Measurements from ENCODE around the gene SLC17A4.
"Not testable (repeated sequence)": the region's sequence is repeated elsewhere in the genome, so short reads cannot be mapped to it uniquely, and the experiment has no call there.

The SLC17A4 gene, protein sequence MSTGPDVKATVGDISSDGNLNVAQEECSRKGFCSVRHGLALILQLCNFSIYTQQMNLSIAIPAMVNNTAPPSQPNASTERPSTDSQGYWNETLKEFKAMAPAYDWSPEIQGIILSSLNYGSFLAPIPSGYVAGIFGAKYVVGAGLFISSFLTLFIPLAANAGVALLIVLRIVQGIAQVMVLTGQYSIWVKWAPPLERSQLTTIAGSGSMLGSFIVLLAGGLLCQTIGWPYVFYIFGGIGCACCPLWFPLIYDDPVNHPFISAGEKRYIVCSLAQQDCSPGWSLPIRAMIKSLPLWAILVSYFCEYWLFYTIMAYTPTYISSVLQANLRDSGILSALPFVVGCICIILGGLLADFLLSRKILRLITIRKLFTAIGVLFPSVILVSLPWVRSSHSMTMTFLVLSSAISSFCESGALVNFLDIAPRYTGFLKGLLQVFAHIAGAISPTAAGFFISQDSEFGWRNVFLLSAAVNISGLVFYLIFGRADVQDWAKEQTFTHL

DNA sequence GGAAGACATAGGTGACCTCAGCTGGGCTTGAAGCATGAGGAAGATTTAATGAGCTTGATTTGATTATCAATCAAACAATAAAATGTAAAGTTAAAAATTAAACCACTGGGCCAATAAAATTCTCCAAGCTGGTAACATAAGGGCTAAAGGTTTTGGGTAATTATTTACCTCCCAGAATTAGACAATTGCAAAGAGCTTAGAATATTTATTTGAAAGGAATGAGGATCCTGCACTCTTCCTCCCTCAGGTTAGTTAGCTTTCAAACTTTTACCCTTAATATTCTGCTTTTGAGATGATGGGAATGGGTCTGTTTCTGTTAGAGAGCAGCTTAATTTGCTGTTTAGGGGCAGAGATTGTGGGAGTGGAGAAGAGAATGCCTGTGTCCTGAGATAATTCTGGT is at the start of gene SLC17A4:
Gene SLC17A4, plus strand, starts transcription at position 208 of the 400 bp plus-strand sequence. CDS start 7,221 bp downstream, outside the sequence.
- no peak for DNase-seq (ENCODE audit: low read depth)

DNA sequence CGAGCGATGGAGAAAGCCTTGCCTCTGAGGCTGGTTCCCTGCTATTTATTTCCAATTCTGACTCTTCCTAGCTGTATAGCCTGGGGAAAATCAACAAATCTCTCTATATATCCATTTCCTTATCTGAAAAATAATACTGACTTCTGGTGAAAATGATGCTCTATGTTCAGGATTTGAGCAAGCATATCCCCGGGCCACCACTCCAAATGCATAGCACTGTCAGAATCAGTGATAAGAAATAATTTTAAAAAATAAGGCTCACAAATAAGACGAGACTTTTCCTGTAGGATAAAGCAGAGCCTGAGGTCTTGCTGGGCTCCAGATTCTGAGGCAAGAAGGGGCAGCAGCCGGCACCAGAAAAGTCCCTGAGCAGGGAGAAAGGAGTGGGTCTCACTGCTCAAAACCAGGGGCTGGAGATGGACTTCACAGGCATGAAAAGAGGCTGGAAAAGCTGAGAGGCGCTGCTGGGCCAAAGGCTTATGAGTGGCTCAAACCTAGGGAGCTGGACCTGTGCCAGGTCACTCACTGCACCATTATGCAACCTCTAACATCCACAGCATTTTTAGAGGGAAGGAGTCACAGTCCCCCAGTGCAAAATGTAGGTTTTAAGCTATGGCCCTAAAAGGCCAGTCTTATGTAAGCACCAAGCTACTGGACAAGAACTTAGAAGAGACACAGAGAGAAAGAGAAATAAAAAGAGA is 48.1 kb upstream of the SLC17A4 start:
- DNase-seq (ENCODE audit: low read depth) = no peak

- no peak for DNase-seq (ENCODE audit: low read depth)
Measured at GRCh38 chr6:25709761-25710160, 44.8 kb upstream of the SLC17A4 start.

DNA sequence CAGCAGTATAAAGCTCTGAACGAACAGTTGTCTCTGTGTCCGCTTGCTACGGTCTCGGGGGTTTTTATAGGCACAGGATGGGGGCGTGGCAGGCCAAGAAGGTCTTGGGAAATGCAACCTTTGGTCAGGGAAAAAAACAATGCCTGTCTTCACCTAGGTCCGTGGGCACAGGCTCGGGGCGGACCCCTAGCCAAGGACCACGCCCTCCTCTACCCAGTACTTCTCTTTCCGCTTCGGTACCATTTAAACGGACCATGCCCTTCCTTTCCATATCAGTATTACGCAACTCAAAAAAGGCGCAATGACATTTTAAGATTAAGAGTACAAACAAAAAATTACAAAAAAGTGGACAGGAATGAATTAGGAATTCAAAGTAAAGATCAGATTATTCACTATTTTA is 44.3 kb upstream of the SLC17A4 start:
- DNase-seq (ENCODE audit: low read depth) = no peak

GRCh38 chr6:25713824-25714223 is 40.7 kb upstream of the SLC17A4 start:
- DNase-seq (ENCODE audit: low read depth) = no peak

DNA sequence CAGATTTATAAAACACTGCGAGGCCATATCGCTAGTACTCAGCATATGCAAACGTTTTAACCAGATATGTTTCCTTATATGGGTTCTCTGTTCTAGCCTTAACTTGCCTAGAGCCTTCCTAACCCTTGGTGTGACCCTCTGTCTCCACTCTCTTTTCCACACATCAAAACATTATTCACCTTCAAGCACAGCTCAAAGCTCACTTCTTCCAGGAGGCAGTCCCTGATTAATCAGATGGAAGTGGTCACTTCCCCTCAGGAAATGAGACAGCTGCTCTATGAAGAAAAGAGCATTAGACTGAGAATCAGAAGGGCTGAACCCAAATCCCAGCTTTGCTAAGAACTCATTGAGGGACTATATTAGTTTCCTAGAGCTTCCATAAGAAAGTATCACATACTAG is 39.8 kb upstream of the SLC17A4 start:
- DNase-seq (ENCODE audit: low read depth) = no peak

GRCh38 chr6:25715794-25716193 is 38.7 kb upstream of the SLC17A4 start:
- no peak for DNase-seq (ENCODE audit: low read depth)

GRCh38 chr6:25717866-25718740 is 36.4 kb upstream of the SLC17A4 start:
- DNase-seq (ENCODE audit: low read depth) = no peak

GRCh38 chr6:25726122-25726911 is 28.2 kb upstream of the SLC17A4 start:
- DNase-seq (ENCODE audit: low read depth) = no peak

DNA sequence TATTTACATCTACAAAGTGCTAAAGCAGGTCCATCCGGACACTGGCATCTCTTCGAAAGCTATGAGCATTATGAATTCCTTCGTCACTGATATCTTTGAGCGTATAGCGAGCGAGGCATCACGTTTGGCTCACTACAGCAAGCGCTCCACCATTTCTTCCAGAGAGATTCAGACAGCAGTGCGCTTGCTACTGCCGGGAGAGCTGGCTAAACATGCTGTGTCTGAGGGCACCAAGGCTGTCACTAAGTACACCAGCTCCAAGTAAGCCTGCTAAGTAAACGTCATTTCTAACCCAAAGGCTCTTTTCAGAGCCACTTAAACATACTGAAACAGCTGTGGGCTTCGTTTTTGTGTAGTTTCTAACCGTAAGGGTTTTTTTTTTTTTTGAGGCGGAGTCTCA is 27.5 kb upstream of the SLC17A4 start:
- no peak for DNase-seq (ENCODE audit: low read depth)

GRCh38 chr6:25730907-25731306 is 23.6 kb upstream of the SLC17A4 start:
- no peak for DNase-seq (ENCODE audit: low read depth)

DNA sequence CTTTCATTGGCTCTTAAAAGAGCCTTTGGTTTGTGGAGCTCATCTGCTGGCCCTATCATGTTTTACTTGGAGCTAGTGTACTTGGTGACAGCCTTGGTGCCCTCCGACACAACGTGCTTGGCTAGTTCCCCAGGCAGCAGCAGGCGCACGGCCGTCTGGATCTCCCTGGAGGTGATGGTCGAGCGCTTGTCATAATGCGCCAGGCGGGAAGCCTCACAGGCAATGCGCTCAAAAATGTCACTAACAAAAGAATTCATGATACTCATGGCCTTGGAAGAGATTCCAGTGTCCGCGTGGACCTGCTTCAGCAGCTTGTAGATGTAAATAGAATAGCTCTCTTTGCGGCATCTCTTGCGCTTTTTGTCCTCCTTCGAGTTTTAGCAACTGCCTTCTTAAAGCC is 22.8 kb upstream of the SLC17A4 start:
- DNase-seq (ENCODE audit: low read depth) = no peak

DNA sequence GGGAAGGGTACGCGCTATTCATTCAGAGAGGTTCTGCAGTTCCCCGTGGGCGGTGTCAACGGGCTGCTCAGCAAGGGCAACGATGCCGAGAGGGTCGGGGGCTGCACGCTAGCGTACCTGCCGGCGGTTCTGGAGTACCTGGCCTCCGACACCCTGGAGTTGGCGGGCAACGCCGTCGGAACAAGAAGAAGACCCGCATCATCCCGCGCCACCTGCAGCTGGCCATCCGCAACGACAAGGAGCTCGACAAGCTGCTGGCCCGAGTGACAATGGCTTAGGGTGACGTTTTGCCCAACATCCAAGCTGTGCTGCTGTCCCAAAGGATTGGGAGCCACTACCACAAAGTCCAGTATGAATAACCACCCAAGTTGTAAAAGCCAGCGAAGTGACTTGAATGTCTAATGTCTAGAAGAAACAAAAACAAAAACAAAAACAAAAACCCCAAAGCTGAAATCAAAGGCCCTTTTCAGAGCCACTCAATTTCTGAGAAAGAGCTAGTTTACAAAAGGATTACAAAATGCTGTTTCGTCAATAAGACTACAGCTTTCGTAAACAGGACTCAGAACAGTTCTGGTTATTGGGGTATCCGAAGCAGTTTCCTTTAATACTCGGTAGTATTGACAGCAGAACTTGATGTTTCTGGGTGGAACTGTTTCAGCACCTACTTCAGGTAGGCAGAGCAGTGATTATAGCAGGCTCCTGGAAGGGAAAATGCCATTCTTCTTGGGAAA is 21.9 kb upstream of the SLC17A4 start:
- no peak for DNase-seq (ENCODE audit: low read depth)

GRCh38 chr6:25735261-25735660 is 19.3 kb upstream of the SLC17A4 start:
- no peak for DNase-seq (ENCODE audit: low read depth)

- no peak for DNase-seq (ENCODE audit: low read depth)
Measured at GRCh38 chr6:25743868-25744267, 10.7 kb upstream of the SLC17A4 start.

DNA sequence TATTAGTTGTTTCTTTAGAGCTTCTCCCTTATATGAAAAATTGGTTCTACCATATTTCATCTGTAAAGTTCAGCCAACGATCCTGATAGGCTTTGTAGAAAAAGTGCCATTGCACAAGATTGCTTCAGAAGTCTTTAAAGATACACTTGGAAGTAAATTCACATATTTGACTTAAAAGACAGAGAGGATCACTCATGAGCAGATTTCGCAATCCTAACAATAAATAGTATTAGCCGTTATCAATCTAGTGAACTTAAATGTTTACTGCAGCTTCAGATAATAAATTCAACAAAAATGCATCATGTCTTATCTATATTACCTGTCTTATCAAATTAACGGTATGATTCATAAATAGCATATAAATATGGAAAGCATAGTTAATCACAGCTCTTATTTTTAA is 8.7 kb upstream of the SLC17A4 start:
- DNase-seq (ENCODE audit: low read depth) = no peak

DNA sequence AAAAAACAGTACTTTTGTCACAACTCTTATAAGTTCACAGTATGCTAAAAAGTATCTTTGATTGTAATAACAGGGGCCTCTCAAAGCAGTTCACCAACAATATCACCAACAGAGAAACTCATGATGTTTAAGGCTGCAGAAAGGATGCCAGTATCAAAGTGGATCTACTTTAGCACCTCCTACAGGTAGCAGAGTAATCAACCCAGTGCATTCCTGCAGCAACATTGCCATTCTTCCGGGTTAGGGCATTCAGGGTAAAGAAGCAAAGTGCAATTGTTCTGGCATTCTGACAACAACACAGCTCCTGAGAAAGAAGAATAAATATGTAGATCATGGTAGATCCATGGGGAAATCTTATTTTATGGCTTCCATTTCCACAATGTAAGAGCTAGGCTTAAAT is 7.6 kb upstream of the SLC17A4 start:
- DNase-seq (ENCODE audit: low read depth) = no peak

- no peak for DNase-seq (ENCODE audit: low read depth)
Measured at GRCh38 chr6:25747477-25747876, 7.1 kb upstream of the SLC17A4 start.

- DNase-seq (ENCODE audit: low read depth) = no peak
Measured at GRCh38 chr6:25748049-25748448, 6.5 kb upstream of the SLC17A4 start.

DNA sequence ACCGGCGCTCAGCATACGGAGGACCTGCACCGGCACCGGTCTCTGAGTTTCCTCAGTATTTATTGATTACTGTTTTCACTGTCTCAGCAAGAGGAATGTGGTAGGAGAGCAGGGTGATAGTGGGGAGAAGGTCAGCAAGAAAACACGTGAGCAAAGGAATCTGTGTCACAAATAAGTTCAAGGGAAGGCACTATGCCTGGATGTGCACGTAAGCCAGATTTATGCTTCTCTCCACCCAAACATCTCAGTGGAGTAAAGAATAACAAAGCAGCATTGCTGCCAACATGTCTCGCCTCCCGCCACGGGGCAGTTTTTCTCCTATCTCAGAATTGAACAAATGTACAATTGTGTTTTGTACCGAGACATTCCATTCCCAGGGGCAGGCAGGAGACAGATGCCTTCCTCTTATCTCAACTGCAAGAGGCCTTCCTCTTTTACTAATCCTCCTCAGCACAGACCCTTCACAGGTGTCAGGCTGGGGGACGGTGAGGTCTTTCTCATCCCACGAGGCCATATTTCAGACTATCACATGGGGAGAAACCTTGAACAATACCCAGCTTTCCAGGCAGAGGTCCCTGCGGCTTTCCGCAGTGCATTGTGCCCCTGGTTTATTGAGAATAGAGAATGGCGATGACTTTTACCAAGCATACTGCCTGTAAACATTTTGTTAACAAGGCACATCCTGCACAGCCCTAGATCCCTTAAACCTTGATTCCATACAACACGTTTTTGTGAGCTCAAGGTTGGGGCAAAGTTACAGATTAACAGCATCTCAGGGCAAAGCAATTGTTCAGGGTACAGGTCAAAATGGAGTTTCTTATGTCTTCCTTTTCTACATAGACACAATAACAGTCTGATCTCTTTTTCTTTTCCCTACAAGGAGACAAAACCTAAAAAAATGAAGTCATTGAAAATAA is 5.7 kb upstream of the SLC17A4 start:
- DNase-seq (ENCODE audit: low read depth) = not testable (repeated sequence)
